Cardiac muscle cell (in vitro differentiated cells and primary cell): Measurements from ENCODE around the gene NIM1K. TPM values are rescaled to one million over a fixed set of nuclear protein-coding genes. Genes with fewer than 3 reads are reported as not detected.
A peak's percentile ranks its signal among the peaks of the same experiment; 100 is the strongest.

ENCODE experiments used
- DNase-seq, 2 donors: peaks; one replicate each; pipeline versions ENCODE4 v3.0.0 to v3.0.0-alpha.2; 2010 to 2017; ENCODE audit warnings: low read depth in 1 of 2, low spot score in 1 of 2
- H3K27ac ChIP-seq: fragments of 200-600 bp; sonication (generic); 2 replicates; pipeline ENCODE4 v1.5.1; 2016
- H3K27me3 ChIP-seq: fragments of 200-600 bp; sonication (generic); 2 replicates; pipeline ENCODE4 v1.6.0; 2016; ENCODE audit warnings: control low read depth
- H3K36me3 ChIP-seq: fragments of 200-600 bp; sonication (generic); 2 replicates; pipeline ENCODE4 v1.5.1; 2016; ENCODE audit warnings: control low read depth
- H3K4me1 ChIP-seq: fragments of 200-600 bp; sonication (generic); 2 replicates; pipeline ENCODE4 v1.8.1; 2017; ENCODE audit warnings: low read depth, mild to moderate bottlenecking, mixed run types
- H3K4me3 ChIP-seq: fragments of 200-600 bp; sonication (generic); 2 replicates; pipeline ENCODE4 v1.5.1; 2016; ENCODE audit warnings: mild to moderate bottlenecking
- H3K9me3 ChIP-seq: fragments of 200-600 bp; sonication (generic); 2 replicates; pipeline ENCODE4 v1.5.1; 2017; ENCODE audit warnings: low read depth, mild to moderate bottlenecking, control low read depth
- polyA plus RNA-seq: library from polyadenylated mRNA; unstranded; fragments of >200 nt; fragmentation: Nextera tagmentation; extraction: Ambion mirVana; gene quantifications from 2 replicates; pipeline ENCODE4 v1.2.1, GENCODE V29; 2016
- total RNA-seq: library from RNA; depleted of rRNA; stranded (reverse); fragments of >200 nt; gene quantifications from 2 replicates; pipeline ENCODE4 v1.2.3, GENCODE V29; 2016
- TF ChIP-seq, protein P1 (sequence below): IDR thresholded peaks from 2 replicates; pipeline ENCODE4 v1.5.1; 2012; ENCODE audit warnings: low read depth, mild to moderate bottlenecking, low read length

NIM1K gene
- total and polyA plus RNA-seq, 2 experiments from 2014 or later: 0.27 to 0.98 TPM

DNA sequence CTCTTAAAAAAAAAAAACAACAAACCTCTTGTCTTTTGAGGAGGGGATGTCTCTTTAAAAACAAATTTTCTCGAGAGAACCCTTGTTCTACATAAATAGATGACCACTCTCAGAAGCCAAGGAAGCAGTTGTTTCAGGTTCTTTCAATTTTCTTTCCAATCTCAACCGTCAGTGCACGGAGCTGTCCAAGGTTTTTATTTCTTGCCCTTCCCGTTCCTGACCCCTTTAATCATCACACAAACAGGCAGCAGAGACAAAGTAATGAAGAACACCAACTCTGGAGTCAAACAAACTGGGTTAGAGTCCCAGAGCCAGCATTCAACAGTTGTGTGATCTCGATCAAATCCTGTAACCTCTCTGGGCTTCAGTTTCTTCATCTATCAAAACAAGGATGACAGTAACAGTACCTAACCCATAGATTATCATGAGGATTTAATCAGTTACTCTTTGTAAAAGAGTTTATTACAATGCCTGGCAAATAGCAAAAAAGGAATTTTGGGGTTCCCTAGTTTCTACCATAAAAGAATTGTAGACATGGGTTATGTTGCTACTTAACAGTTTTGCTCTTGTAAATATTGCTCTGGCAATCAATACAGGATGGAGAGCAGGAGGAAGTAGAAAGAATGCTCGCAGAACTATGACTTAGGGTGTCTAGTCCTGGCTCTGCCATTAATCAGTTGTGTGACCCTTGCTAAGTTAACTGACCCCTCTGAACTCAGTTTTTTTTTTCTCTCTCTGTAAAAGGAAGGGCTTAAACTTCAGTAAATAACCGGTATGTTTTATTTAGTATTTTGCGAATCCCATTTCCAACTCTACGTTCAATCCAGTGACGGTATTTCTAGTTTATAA is 1.0 kb upstream of the NIM1K start:
- H3K9me3 ChIP-seq: no peaks in the 10 kb centered on the region
- peak; percentile 60 to 63 for DNase-seq
- H3K27me3 ChIP-seq: peaks cover 16% of the 10 kb centered on the region
- no peak overlapping the region for H3K27ac ChIP-seq
- TF ChIP-seq, protein P1, sequence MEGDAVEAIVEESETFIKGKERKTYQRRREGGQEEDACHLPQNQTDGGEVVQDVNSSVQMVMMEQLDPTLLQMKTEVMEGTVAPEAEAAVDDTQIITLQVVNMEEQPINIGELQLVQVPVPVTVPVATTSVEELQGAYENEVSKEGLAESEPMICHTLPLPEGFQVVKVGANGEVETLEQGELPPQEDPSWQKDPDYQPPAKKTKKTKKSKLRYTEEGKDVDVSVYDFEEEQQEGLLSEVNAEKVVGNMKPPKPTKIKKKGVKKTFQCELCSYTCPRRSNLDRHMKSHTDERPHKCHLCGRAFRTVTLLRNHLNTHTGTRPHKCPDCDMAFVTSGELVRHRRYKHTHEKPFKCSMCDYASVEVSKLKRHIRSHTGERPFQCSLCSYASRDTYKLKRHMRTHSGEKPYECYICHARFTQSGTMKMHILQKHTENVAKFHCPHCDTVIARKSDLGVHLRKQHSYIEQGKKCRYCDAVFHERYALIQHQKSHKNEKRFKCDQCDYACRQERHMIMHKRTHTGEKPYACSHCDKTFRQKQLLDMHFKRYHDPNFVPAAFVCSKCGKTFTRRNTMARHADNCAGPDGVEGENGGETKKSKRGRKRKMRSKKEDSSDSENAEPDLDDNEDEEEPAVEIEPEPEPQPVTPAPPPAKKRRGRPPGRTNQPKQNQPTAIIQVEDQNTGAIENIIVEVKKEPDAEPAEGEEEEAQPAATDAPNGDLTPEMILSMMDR: no peak
- H3K36me3 ChIP-seq: no peaks in the 10 kb centered on the region
- no peak overlapping the region for H3K4me3 ChIP-seq
- peaks cover 21% of the 10 kb centered on the region for H3K4me1 ChIP-seq

DNA sequence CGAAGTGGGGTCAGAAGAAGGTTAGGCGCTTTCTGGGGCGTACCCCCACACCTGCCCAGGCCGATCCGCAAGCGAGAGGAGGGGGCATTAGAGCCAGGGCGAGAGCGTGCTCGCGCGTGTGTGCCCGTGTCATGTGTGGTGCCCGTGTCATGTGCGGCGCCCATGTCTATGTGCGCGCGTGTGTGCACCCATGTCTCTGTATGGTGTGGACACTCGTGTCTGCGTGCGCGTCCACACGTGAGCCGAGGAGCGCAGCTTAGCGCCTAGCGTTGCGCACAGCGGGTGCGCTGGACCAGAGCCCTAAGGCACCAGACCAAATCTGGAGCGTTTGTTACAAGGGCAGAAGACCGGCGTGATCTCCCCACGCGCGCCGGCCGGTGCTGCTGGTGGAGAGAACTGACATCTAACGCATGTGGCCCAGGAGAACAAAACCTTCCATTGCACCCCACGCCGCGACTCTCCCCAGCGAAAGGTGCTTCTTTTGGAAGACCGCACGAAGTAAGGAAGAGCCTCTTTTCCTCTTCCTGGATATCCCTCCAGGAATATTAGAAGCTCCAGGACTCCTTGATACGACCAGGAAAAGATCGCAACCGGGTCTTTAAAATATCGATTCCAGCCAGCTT is 644 bp downstream of the NIM1K start:
- Histone ChIP-seq H3K27me3 (peaks cover 16% of the 10 kb centered on the region), H3K4me3 (peak overlapping the region; percentile 53), H3K27ac (no peak overlapping the region), H3K9me3 (no peaks in the 10 kb centered on the region), H3K36me3 (no peaks in the 10 kb centered on the region), H3K4me1 (peaks cover 21% of the 10 kb centered on the region)
- DNase-seq: peak; percentile 32 to 35
- TF ChIP-seq, protein P1: no peak

DNA sequence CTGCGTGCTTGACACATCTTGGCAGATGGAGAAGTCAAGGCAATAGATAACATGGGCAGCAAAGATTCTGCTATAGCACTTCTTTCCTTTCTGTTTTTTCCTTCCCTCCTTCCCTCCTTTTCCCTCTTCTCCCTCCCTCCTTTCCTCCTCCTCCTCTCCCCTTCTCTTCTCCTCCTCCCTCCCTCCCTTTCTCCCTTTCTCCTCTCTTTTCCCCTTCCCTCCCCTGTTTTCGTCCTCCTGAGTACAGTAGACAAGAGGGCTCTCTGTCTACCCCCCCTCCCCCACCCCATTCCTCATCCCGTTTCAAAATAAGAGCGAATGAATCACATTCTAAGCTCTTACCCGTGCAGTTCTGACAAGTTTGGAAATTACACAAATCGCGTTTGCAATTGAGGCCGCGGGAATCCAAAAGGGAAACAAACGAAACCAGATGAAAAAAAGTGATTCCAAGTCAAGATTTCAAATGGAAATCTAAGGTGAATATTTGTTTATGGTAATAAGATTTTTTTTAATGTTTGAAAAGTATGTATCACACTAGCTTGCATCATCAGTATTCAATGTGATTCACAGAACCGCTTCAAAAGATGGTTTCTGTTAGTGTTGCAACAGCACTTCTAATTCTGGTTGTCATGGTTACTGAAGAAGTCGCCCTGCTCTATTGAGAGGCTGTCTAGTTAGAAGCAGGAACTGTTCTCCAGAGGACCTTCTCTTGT is 1.3 kb downstream of the NIM1K start:
- TF ChIP-seq, protein P1: no peak
- no peaks in the 10 kb centered on the region for H3K36me3 ChIP-seq
- peaks cover 16% of the 10 kb centered on the region for H3K27me3 ChIP-seq
- H3K4me1 ChIP-seq: peaks cover 21% of the 10 kb centered on the region
- peak overlapping the region; percentile 53 for H3K4me3 ChIP-seq
- H3K27ac ChIP-seq: no peak overlapping the region
- peak in 1 of 2 donors; percentile 92 for DNase-seq
- H3K9me3 ChIP-seq: no peaks in the 10 kb centered on the region

DNA sequence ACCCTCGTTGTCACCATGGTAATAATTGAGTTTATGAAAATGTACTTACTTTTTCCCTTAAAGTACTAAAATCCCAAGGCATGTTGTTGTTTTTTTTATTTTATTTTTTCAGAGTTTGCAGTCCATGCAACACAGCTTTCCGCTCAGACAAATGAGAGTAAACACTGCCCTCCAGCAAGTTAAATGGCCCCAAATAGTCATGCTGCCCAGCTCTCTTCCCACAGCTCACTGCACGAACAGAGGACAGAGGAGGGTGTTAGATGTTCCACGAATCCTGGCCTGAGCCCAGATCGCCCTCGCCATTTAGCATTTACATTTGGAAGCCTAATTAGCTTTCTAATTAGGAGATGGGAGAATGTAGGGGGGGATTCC is 1.9 kb downstream of the NIM1K start:
- Histone ChIP-seq H3K27me3 (peaks cover 16% of the 10 kb centered on the region), H3K4me1 (peaks cover 21% of the 10 kb centered on the region), H3K4me3 (no peak overlapping the region), H3K36me3 (no peaks in the 10 kb centered on the region), H3K27ac (no peak overlapping the region), H3K9me3 (no peaks in the 10 kb centered on the region)
- TF ChIP-seq, protein P1: no peak
- no peak for DNase-seq

DNA sequence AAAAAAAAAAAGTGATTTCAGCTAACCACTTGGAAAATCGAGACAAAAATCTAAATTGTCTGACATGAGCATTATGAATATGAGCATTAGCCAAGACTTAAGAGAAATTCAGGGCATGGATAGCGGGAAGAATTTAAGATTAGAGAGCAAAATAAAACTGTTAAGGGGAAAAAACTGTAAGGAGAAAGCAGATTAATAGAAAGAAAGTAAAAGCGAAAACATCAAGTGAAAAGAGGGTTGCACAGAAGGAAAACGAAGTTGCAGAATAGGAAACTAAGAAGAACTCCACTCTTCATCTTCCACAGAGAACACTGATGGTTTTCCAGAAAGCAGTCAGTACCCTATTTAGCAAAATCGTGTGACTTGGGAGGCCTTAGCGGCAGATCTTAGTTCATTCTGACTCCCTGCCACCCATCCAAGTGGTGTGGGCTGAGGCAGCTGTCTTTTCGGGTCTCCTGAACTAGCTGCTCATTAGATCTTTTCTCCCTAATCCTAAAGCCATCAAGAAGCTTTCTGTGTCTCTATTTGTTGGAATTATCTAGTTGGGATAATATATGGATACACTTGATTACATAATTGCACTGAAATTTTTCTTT is 3.7 kb downstream of the NIM1K start:
- no peak for DNase-seq
- H3K4me1 ChIP-seq: peaks cover 14% of the 10 kb centered on the region
- H3K36me3 ChIP-seq: no peaks in the 10 kb centered on the region
- H3K4me3 ChIP-seq: no peak overlapping the region
- H3K27me3 ChIP-seq: peaks cover 16% of the 10 kb centered on the region
- no peaks in the 10 kb centered on the region for H3K9me3 ChIP-seq
- H3K27ac ChIP-seq: no peak overlapping the region
- TF ChIP-seq, protein P1: no peak
